ENCODE measurements around the gene PICALM.
A peak's percentile ranks its signal among the peaks of the same experiment; 100 is the strongest.
"Not testable (repeated sequence)": the region's sequence is repeated elsewhere in the genome, so short reads cannot be mapped to it uniquely, and the experiment has no call there.

Gene PICALM

GRCh38 chr11:86068951-86069407 lies at the start of gene PICALM:
Gene PICALM, minus strand, starts transcription at chr11:86069084. Its CDS starts 304 bp downstream, at chr11:86068780.
- peak; percentile 83 for DNase-seq

- DNase-seq, result no peak
Observed at GRCh38 chr11:86118253-86118652, 49.4 kb upstream of the PICALM start.

- DNase-seq, result no peak
Observed at GRCh38 chr11:86117712-86118063, 48.8 kb upstream of the PICALM start.

GRCh38 chr11:86117001-86117711 lies 48.3 kb upstream of the PICALM start:
- no peak for DNase-seq

GRCh38 chr11:86116386-86116726 lies 47.5 kb upstream of the PICALM start:
- no peak for DNase-seq

- DNase-seq, result no peak
Observed at GRCh38 chr11:86115542-86116385, 46.9 kb upstream of the PICALM start.

GRCh38 chr11:86108890-86109638 lies 40.2 kb upstream of the PICALM start:
- no peak for DNase-seq

- peak; percentile 26 for DNase-seq
Observed at GRCh38 chr11:86108191-86108590, 39.3 kb upstream of the PICALM start.

GRCh38 chr11:86106916-86107315 lies 38.0 kb upstream of the PICALM start:
- DNase-seq, result no peak

GRCh38 chr11:86106031-86106430 lies 37.1 kb upstream of the PICALM start:
- DNase-seq, result not testable (repeated sequence)

- DNase-seq, result not testable (repeated sequence)
Observed at GRCh38 chr11:86105601-86106000, 36.7 kb upstream of the PICALM start.

GRCh38 chr11:86103808-86104207 lies 34.9 kb upstream of the PICALM start:
- no peak for DNase-seq

- no peak for DNase-seq
Observed at GRCh38 chr11:86101941-86102407, 33.1 kb upstream of the PICALM start.

- DNase-seq, result no peak
Observed at GRCh38 chr11:86101493-86101892, 32.6 kb upstream of the PICALM start.

- DNase-seq, result no peak
Observed at GRCh38 chr11:86099874-86100273, 31.0 kb upstream of the PICALM start.

- no peak for DNase-seq
Observed at GRCh38 chr11:86097980-86098379, 29.1 kb upstream of the PICALM start.

- DNase-seq, result no peak
Observed at GRCh38 chr11:86091566-86091965, 22.7 kb upstream of the PICALM start.

GRCh38 chr11:86091086-86091485 lies 22.2 kb upstream of the PICALM start:
- DNase-seq, result no peak

GRCh38 chr11:86089659-86090058 lies 20.8 kb upstream of the PICALM start:
- no peak for DNase-seq

- not testable (repeated sequence) for DNase-seq
Observed at GRCh38 chr11:86087688-86088087, 18.8 kb upstream of the PICALM start.

GRCh38 chr11:86087256-86087655 lies 18.4 kb upstream of the PICALM start:
- no peak for DNase-seq

GRCh38 chr11:86081455-86081854 lies 12.6 kb upstream of the PICALM start:
- DNase-seq, result no peak

- no peak for DNase-seq
Observed at GRCh38 chr11:86079421-86079820, 10.5 kb upstream of the PICALM start.

All from NCI-H524 treated with DMSO at 0.1 percent for 48 hours (cell line).